Measurements from ENCODE around the gene VMO1. TPM values are rescaled to one million over a fixed set of nuclear protein-coding genes. Genes with fewer than 3 reads are reported as not detected.

Gene VMO1
- total RNA-seq, 4 donors from 2014 or later = 4.6 to 54.9 (median 5.7) TPM; not detected in 1

DNA sequence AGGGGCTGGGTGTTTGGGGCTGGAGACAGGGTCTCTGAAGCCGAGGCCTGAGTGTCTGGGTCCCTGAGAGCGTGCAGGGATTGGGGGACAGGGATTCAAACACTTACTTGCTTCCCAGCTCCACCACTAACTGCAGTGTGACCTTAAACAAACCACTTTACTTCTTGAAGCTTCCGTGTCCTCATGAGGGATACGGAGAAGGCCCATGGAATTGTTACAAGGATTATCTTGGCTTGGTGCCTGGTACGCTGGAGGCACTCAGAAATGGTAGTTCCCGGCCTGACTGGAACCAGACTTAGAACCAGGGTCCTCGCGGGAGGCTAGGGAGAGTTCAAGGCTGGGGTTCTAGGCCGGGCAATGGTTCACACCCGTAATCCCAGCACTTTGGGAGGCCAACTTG, 43.5 kb downstream of the VMO1 start:
- TF ChIP-seq, protein P1, sequence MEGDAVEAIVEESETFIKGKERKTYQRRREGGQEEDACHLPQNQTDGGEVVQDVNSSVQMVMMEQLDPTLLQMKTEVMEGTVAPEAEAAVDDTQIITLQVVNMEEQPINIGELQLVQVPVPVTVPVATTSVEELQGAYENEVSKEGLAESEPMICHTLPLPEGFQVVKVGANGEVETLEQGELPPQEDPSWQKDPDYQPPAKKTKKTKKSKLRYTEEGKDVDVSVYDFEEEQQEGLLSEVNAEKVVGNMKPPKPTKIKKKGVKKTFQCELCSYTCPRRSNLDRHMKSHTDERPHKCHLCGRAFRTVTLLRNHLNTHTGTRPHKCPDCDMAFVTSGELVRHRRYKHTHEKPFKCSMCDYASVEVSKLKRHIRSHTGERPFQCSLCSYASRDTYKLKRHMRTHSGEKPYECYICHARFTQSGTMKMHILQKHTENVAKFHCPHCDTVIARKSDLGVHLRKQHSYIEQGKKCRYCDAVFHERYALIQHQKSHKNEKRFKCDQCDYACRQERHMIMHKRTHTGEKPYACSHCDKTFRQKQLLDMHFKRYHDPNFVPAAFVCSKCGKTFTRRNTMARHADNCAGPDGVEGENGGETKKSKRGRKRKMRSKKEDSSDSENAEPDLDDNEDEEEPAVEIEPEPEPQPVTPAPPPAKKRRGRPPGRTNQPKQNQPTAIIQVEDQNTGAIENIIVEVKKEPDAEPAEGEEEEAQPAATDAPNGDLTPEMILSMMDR (IDR thresholded peaks at IDR 0.05; ENCODE audit: low read depth) = no peak

DNA sequence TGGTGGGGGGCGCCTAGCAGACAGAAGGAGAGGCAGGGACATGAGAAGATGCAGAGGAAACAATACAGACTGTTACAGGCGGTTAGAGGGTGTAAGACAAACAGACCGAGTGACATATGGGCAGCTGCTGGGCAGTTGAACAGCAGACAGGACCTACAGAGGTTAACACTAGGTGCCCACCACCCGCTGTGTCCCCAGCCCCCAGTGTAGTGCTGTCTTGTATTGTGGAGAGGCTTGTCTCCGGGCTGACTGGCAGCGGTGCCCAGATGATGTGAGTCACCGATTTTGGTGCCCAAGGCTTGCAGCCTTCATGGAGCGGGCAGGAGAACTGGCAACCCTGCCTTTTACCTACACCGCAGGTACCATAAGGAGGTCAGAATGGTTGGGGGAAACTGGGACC, 44.0 kb downstream of the VMO1 start:
- TF ChIP-seq, protein P1 (IDR thresholded peaks at IDR 0.05; ENCODE audit: low read depth) = no peak

DNA sequence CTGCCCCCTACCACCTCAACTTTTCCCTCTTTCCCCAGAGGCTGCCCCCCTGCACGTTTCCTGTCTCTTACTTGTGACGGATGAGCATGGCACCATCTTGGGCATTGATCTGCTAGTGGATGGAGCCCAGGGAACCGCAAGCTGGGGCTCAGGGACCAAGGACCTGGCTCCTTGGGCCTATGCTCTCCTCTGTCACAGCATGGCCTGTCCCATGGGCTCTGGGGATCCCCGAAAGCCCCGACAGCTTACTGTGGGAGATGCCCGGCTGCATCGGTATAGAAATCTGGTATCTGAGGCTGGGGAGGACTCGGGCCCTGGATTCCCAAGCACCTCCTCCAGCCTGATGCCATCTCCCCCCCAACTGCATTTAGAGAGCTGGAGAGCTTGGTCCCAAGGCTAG, 44.6 kb downstream of the VMO1 start:
- TF ChIP-seq, protein P1 (IDR thresholded peaks at IDR 0.05; ENCODE audit: low read depth) = no peak

DNA sequence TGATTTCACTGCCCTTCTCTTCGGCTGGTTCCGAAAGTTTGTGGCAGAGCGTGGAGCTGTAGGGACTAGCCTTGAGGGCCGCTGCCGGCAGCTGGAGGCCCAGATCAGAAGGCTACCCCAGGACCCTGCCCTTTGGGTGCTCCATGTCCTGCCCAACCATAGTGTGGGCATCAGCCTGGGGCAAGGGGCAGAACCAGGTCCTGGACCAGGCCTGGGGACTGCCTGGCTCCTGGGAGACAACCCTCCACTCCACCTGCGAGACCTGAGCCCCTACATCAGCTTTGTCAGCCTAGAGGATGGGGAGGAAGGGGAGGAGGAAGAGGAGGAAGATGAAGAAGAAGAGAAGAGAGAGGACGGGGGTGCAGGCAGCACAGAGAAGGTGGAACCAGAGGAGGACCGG, 45.6 kb downstream of the VMO1 start:
- TF ChIP-seq, protein P1 (IDR thresholded peaks at IDR 0.05; ENCODE audit: low read depth) = no peak

DNA sequence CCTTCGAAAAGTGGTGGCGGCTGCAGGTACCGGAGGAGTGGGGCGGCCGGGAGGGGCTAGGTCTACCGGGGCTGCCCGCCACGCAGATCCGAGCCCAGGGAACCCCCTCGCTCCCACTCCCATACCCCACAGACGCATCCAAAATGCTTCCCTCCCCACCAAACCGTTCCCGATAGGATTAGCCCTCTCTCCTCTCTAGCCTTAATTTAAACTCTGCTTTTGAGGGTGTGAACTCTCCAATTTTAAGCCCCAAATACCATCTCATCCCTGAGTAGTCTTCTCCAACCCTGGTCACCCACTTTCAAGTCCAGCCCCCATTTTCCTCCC, 46.2 kb downstream of the VMO1 start:
- TF ChIP-seq, protein P1 (IDR thresholded peaks at IDR 0.05; ENCODE audit: low read depth) = no peak

DNA sequence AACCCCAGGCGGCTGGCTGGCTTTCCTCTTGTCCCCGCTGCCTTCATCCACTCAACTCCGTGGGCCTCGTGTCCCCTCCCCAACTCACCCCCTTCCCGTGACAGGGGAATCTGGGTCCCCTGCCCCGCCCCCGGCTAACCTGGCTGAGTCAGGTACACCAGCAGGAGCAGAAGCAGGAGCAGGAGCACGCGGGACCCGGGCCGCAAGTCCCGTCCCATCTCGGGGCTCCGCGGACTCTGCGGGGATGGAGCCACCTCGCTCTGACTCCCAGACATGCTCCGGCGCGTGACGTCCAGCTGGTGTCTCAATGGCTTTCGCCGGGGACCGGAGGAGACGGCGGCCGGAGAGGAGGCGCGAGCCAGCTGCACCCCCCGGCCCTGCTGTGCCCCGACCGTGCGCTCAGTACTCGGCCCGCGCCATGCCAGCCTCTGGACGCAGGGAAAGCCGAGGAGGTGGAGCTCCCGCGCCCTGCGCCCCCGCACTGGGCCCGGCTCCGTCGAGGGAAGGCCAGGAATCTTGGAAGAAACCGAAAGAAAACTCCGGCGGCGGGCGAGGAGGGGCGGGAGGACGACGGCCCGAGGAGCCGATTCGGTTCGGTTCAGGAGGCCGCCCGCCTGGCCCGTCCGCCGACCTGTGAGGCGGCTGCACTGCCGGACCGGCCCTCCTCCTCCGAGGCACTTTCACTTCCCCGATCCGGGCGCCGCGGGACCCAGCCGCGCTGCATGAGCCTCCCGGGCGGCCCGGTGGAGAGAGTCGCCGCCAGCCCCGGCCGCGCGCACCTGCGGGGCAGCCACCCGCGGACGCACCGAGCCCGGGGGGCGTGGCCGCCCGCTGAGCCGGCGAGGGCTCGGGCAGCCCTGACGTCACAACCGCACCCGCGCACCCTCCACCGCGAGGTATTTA, 46.8 kb downstream of the VMO1 start, which contains the start of the genes CXCL16 and ZMYND15:
Gene CXCL16, minus strand, starts transcription at position 807 of the 903 bp plus-strand sequence. Its CDS starts 589 bp downstream, at position 218.
Gene ZMYND15, plus strand, starts transcription at position 712 of the 903 bp plus-strand sequence. CDS start 716 bp downstream, outside the sequence.
- TF ChIP-seq, protein P1 (IDR thresholded peaks at IDR 0.05; ENCODE audit: low read depth) = no peak

All from subcutaneous adipose tissue (tissue), 4 donors.